ENCODE results near the gene CCDC74B.
"Not testable (repeated sequence)": the region's sequence is repeated elsewhere in the genome, so short reads cannot be mapped to it uniquely, and the experiment has no call there.

CCDC74B gene

GRCh38 chr2:130169896-130170295 lies 25.0 kb upstream of the CCDC74B start:
- no peak for TF ChIP-seq CTCF (IDR thresholded peaks at IDR 0.05; ENCODE audit: insufficient read depth, missing control alignments)
- DNase-seq (ENCODE audit: insufficient read length, low spot score), result no peak
- no peak for FAIRE-seq

- not testable (repeated sequence) for DNase-seq (ENCODE audit: insufficient read length, low spot score); FAIRE-seq
Observed at GRCh38 chr2:130169163-130169562, 24.3 kb upstream of the CCDC74B start.

- not testable (repeated sequence) for DNase-seq (ENCODE audit: insufficient read length, low spot score); FAIRE-seq
Observed at GRCh38 chr2:130166611-130167010, 21.7 kb upstream of the CCDC74B start.

GRCh38 chr2:130165293-130166016 lies 20.5 kb upstream of the CCDC74B start:
- FAIRE-seq, result no peak
- TF ChIP-seq CTCF (IDR thresholded peaks at IDR 0.05; ENCODE audit: insufficient read depth, missing control alignments), result no peak
- DNase-seq (ENCODE audit: insufficient read length, low spot score), result no peak

- FAIRE-seq (no peak), DNase-seq (ENCODE audit: insufficient read length, low spot score) (no peak)
- no peak for TF ChIP-seq CTCF (IDR thresholded peaks at IDR 0.05; ENCODE audit: insufficient read depth, missing control alignments)
Observed at GRCh38 chr2:130162968-130163367, 18.1 kb upstream of the CCDC74B start.

GRCh38 chr2:130162486-130162885 lies 17.6 kb upstream of the CCDC74B start:
- not testable (repeated sequence) for FAIRE-seq; DNase-seq (ENCODE audit: insufficient read length, low spot score)

- not testable (repeated sequence) for FAIRE-seq; DNase-seq (ENCODE audit: insufficient read length, low spot score)
Observed at GRCh38 chr2:130160838-130161705, 16.2 kb upstream of the CCDC74B start.

GRCh38 chr2:130160131-130160530 lies 15.2 kb upstream of the CCDC74B start:
- DNase-seq (ENCODE audit: insufficient read length, low spot score), result no peak
- no peak for TF ChIP-seq CTCF (IDR thresholded peaks at IDR 0.05; ENCODE audit: insufficient read depth, missing control alignments)
- FAIRE-seq, result no peak

- not testable (repeated sequence) for FAIRE-seq; DNase-seq (ENCODE audit: insufficient read length, low spot score)
Observed at GRCh38 chr2:130159376-130159775, 14.5 kb upstream of the CCDC74B start.

GRCh38 chr2:130158631-130159030 lies 13.7 kb upstream of the CCDC74B start:
- no peak for FAIRE-seq
- DNase-seq (ENCODE audit: insufficient read length, low spot score), result no peak
- no peak for TF ChIP-seq CTCF (IDR thresholded peaks at IDR 0.05; ENCODE audit: insufficient read depth, missing control alignments)

GRCh38 chr2:130157825-130158514 lies 13.1 kb upstream of the CCDC74B start:
- not testable (repeated sequence) for FAIRE-seq; DNase-seq (ENCODE audit: insufficient read length, low spot score)

GRCh38 chr2:130157354-130157753 lies 12.4 kb upstream of the CCDC74B start:
- DNase-seq (ENCODE audit: insufficient read length, low spot score); FAIRE-seq: not testable (repeated sequence)

All from D721Med (cell line).